ENCODE results near the gene OPHN1. TPM values are rescaled to one million over a fixed set of nuclear protein-coding genes. Genes with fewer than 3 reads are reported as not detected.
"Not testable (repeated sequence)": the region's sequence is repeated elsewhere in the genome, so short reads cannot be mapped to it uniquely, and the experiment has no call there.

OPHN1 gene
- total RNA-seq, 1 experiment from 2014 or later: 4.0 TPM

DNA sequence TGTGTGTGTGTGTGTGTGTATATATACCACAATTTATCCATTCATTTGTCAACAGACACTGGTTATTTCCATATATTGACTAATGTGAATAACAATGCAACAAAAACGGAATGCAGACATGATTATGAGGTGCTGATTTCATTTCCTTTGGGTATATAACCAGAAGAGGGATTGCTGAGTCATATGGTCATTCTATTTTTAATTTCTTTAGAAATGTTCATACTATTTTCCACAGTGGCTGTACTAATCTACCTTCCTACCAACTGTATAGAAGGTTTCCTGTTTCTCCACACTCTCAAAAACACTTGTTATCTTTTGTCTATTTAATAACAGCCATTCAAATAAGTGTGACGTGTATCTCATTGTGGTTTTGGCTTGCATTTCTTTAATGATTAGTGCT, 269.9 kb downstream of the OPHN1 start:
- DNase-seq (ENCODE audit: low spot score): peak; percentile 16

DNA sequence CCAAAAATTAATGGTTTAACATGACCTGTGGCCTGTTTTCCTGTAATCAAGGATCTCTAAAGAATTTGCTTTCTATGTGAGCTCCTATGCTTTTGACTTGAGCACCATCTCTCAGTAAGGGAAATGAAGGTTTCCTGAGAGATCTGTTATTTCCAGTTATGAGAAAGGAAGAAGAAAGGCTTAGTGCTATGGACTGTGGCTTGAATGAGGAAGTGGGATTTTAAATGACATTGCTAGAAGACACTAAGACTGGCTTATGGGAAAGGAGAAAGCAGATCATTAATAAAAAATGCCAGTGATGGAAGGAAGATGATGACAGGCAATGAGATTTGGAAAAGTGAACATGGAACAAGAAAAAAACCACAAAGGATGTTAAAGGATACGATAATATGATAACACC, 285.4 kb downstream of the OPHN1 start:
- DNase-seq (ENCODE audit: low spot score): no peak

DNA sequence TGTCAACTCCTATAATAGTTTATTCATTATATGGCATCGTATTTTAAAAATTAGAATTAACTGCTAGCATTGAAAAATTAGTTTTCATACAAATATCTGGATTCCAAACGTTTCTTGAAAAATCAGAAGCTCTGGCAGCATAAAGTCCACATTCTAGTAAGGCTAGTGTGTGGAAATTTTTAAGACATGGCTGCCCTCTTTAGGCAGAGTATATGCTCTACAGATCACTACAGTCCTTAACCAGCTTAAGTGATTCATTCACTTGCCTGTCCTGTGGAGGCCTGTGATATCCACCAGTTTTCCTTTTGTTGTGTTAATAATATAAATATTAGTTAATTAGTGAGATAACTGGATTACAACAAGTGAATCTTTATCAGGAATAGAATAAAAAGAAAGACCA, 287.2 kb downstream of the OPHN1 start:
- peak; percentile 33 for DNase-seq (ENCODE audit: low spot score)

DNA sequence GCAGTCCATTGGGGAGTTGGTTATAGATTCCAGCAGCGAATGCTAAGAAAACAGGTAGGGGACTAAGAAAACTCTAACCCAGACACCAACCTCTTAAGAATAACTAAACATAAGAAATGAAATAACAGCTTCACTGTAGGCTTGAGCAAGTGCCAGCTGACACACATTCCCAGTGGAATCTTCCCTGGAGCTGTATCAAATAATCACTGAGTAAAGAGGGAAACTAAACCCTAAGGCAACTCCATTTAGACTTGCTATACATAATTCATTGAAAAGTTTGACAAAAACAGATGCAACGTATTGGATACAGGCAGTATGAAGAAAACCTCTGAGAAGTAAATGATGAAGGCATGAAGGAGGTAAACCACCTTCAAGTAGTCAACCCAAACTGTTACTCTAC, 293.5 kb downstream of the OPHN1 start:
- DNase-seq (ENCODE audit: low spot score): no peak

DNA sequence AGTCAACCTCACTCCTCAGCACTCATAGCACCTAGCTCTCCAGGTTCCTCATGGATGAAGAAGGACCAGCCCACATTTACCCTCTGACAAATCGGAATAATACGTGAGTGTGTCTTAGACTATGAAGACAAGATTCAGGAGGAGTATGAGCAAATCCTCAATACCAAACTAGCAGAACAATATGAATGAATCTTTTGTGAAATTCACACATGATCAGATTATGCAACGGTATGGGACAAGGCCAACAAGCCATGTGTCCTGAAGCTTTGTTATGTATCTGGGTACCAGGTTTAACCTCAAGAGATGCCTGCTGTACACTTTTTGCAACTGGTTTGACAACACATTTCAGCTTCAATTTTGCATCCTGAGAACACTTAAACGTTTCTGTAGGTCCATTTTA, 300.1 kb downstream of the OPHN1 start:
- DNase-seq (ENCODE audit: low spot score): no peak

DNA sequence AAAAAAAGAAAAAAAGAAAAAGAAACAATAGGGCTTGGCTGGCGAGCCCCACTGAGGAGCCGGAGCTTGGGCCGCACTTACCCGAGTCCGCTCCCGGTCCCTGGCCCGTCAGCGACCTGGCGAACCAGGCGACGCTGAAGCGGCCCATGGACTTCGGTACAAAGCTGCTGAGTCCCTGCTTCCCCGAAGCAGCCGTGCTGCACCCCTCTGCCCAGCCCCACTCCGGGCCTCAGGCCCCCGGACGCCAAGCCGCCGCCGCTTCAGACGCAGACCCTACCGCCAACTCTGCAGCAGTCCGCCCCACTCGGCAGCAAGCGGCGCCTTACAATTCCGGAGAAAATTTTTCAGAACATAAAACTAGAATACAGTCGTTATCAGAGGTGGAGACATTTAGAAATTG, 300.5 kb downstream of the OPHN1 start:
- DNase-seq (ENCODE audit: low spot score): no peak

DNA sequence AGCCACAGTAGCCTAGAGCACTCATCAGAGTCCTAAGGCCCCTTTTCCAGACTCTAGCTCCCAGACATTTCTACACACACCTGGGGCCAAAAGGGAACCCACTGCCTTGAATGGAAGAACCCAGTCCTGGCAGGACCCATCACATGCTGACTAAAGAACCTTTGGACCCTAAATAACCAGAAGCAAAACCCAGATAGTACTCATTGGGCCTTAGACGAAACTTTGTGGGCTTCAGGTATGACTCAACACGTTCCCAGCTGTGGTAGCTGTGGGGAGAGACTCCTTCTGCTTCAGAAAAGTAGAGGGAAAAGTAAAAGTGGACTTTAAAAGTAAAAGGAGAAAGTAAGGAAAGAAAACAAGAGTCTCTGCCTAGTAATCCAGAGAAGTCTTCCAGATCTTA, 311.5 kb downstream of the OPHN1 start:
- no peak for DNase-seq (ENCODE audit: low spot score)

DNA sequence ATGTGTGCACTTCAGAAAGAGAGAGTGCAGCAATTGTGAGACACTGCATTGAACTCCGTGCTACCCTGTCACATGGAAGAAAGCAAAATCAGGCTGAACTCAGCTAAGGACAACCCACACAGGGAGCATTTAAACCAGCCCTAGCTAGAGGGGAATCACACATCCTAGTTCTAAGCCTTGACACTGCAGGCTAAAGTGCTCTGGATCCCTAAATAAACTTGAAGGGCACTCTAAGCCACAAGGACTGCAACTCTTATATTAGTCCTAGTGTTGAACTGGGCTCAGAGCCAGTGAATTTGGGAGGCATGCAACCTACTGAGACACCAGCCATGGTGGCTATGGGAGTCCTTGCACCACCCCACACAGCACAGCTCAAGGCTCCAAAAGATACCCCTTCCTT, 311.9 kb downstream of the OPHN1 start:
- DNase-seq (ENCODE audit: low spot score): no peak

DNA sequence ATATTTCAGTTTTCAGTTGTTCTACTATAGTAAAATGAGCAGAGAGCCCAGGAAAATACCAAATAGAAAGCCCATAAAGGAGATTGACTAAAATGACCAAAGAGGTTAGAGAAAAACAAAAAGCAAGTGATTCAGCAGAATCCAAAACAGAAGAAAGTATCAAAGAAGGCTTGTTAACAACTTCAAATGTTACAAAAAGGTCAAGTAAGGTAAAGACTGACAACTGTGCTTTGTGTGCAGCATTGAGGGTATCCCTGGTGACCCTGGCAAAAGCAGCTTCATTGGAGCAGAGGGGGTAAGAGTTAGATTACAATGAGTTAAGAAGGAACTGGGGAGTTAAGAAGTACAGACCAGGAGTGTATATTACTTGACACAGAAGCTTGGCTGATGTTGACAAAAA, 317.9 kb downstream of the OPHN1 start:
- no peak for DNase-seq (ENCODE audit: low spot score)

DNA sequence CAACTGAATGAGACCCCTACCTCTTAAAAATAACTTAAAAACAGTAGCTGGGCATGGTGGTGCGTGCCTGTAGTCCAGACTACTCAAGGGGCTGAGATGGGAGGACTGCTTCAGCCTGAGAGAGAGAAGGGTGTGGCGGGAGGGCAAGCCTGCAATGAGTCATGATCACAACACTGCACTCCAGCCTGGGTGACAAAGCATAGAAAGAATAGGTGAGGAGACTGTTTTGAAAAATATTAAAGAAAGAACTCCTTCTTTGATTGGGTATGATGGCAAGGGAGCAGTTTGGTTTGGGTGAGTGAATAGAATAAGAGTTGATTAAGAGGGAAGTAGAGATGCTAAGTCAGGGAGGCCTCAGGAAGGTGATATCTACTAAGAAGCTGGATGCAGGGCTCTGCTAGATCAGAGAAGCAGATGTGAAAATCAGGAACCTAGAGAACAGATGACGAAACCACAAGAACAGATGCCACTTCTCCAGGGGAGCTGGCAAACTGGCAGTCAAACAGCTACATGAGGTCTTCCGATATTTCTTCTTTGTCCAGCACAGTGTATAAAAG, 318.6 kb downstream of the OPHN1 start:
- DNase-seq (ENCODE audit: low spot score): peak; percentile 49

DNA sequence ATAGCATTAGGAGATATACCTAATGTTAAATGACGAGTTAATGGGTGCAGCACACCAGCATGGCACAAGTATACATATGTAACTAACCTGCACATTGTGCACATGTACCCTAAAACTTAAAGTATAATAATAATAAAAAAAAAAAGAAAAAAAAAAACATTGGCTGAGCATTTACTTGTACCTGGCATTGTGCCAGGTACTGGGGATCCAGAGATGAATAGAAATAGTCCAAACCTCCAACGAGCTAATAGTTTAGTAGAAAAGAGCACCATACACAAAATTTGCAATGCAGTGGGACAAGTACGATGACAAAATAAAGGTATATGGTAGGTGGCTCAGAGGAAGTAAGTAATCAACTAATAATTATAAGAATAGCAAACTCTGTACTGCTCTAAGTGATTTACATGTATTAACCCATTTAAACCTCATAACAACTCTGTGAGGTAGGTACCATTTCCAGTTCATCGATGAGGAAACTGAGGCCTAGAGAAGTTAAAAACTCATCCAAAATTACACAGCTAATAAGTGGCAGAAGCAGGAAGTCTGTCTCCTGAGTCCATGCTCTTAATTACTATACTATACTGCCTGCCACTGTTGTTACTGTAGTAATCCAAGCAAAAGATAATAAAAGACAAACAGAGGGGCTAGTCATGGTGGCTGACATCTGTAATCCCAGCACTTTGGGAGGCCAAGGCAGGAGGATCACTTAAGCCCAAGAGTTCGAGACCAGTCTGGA, 319.3 kb downstream of the OPHN1 start:
- no peak for DNase-seq (ENCODE audit: low spot score)

DNA sequence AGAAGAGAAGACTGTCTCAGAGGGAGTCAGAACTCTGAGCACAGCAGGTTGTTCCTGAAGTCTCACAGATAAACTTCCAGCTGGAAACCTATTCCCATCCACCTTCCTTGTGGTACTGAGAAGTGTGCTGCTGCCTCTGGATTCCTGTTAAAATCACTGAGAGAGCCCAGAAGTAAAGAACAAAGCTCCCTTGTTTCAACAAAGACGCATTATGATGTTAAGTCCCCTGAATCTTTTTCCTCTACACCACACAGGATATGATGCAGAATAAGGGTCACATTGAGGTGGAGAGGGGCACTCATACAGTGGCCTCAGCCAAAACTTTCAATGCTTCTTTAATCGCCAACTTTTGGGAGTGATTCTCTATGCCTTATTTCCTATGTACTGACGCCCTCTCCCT, 321.0 kb downstream of the OPHN1 start:
- DNase-seq (ENCODE audit: low spot score): peak; percentile 10

DNA sequence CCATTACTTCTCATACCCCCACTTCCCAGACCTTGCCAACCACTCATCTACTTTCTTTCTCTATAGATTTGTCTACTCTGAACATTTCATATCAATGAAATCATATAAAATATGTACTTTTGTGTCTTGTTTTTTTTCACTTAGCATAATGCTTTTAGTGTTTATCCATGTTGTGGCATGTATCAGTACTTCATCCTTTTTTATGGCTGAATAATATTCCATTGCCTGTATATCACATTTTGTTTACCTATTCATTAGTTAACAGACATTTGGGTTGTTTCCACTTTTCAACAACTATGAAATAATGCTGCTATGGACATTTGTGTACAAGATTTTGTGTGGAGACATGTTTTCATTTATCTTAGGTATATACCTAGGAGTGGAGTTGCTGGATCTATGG, 324.1 kb downstream of the OPHN1 start:
- no peak for DNase-seq (ENCODE audit: low spot score)

DNA sequence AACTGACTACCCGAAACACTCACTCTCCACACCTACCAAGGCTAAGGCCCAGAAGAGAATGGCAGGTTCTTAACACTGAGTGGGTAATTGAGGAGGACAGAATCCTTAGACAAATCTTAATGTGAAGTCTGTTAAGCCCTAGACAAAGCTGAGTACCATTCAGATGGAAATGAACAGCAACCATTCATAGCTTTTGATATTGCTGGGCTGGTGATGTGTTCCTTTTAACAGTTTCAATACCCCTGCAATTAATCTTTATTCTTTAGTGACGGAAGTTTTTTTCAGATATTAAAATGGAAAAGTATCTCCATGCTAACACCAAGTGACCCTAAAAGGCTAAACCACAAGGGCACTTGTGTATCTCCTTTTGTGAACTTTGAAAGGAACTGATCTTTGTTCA, 334.9 kb downstream of the OPHN1 start:
- no peak for DNase-seq (ENCODE audit: low spot score)

DNA sequence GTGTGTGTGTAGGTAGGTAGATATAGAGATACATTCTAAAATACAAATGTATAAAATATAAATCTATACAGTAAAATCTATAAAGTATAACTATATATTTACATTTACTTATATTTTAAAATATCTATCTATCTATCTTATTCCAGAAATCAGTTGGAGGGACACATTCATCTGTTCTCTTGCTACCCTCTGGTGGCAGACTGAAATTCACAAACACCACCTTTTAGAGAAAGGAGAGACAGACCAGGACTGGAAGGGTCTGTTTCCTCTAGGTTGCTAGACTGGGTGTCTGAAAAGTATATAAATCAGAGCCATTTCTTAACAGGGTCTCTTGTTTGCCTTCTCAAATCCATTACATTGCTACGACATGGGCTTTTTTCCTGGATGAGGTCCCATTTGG, 343.0 kb downstream of the OPHN1 start:
- no peak for DNase-seq (ENCODE audit: low spot score)

DNA sequence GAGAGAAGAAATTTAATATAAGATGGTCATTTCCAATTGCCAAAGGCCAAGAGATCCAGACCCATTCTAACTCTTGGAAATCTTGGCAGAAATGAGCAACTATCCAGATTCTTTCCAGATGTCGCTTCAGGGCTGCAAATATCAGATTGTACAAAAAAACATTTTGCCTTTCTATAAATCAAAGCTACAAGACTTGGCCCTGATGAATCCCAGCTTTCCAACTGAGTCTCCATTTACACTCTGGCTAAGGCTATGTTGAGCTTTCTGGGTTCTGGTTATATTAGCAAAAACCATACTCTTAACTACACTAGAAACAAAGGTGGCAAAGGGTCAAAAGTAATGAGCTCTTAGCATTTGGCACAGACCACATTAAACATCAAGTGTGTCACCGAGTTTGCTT, 345.8 kb downstream of the OPHN1 start:
- DNase-seq (ENCODE audit: low spot score): no peak

DNA sequence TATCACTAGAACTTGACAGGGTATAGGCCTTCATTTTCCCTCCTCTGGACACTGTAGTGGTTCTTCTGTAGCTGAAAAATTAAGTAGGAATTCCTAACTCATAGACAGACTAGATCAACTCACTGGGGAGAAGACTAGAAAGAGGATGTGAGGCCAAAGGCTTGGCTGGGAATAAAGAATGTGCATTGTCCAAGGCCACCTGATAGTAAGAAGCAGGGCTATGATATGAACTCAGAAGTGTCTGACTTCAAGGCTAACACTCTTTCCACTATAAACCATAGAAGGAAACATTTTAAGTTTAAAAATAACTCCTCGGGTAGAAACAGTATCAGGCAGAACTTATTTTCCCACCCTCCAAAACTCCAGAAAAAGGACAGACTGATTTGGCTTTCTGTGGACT, 346.6 kb downstream of the OPHN1 start:
- no peak for DNase-seq (ENCODE audit: low spot score)

DNA sequence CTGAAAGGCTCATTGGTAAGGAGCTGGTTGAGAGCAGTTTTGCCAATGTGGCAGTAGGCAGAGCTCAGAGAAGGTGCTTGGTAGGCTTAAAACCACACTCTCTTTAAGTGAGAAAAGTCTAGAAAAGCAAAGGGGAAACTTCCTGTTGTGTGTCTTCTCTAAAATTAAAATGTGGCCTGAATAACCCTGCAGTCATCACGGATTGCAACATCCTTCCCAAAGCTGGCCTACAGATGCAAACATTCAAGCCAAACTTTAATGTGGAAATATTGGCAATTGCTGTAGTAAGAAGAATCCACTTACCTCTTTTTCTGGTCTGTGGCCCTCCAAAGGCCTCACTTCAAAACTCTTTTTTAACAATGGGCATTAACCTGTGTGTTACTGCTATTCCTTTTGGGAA, 348.5 kb downstream of the OPHN1 start:
- DNase-seq (ENCODE audit: low spot score): no peak

DNA sequence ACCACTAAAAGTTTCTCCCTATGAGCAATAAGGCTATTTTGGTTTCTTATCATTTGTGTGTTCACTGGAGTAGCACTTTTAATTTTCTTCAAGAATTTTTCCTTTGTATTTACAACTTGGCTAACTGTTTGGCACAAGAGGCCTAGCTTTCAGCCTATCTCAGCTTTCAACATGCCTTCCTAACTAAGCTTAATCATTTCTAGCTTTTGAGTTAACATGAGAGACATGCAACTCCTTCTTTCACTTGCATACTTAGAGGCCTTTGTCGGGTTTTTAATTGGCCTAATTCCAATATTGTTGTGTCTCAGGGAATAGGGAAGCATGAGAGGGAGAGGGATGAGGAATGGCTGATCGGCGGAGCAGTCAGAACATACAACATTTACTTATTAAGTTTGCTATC, 349.8 kb downstream of the OPHN1 start:
- no peak for DNase-seq (ENCODE audit: low spot score)

DNA sequence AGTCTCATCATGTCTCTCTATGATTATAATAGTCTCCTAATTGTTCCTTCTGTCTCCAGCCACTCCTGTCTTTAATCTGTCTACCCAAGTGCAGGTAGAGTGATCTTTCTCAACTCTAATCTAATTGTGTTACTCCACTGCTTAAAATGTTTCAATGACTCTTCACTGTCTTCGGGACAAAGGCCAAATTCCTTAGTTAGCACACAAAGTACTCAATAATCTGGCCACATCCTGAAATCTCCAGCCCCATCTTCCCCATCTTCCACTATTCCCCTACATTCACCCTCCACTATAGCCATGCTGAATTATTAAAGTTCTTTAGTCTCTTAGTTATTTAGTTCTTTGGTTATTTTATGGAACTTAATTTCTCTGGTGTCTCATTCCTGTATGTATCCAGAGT, 353.3 kb downstream of the OPHN1 start:
- no peak for DNase-seq (ENCODE audit: low spot score)

DNA sequence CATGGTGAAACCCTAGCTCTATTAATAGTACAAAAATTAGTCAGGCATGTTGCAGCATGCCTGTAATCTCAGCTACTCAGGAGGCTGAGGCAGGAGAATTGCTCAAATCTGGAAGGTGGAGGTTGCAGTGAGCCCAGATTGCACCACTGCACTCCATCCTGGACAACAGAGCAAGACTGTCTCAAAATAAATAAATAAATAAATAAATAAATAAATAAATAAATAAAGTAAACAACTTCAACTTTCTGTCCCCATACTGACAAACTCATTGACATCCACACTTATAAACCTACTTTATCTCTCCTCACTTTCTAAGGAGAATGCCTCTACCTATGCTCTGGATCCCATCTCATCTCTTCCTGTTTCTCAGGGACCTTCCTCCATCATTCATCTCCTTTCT, 354.5 kb downstream of the OPHN1 start:
- DNase-seq (ENCODE audit: low spot score): not testable (repeated sequence)

DNA sequence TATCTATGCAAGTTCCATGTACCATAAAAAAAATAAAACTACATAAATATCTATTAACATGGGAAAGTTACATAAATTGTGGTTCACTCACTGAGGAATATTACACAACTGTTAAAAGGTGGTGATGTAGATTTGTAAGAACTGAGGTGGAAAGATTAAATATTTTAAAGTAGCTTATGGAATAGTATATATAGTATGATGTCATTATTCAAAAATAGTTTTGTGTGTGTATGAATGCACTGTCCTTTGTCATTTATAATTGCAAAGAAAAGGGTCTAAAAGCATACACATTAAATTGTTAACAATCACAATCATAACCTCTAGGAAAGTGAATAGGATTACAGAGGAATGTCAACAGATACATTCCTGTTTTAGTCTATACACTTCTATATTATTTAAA, 355.9 kb downstream of the OPHN1 start:
- DNase-seq (ENCODE audit: low spot score): no peak

DNA sequence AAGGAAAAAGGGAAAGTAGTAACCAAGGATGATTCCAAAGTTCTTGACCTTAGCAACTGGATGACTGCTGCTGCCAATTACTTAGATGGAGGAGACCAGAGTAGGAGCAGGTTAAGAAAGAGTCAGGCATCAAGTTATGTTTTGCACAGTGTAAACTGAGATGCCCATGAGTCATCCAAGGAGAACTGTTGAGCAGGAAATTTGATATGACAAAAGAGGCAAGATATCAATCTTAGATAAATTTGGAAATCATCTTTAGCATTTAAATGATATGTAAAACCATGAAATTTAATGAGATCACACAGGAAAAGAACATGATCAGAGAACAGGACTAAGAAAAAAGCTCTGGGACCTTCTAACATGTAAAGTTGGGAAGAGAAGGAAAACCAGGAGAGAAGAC, 361.3 kb downstream of the OPHN1 start:
- DNase-seq (ENCODE audit: low spot score): no peak

DNA sequence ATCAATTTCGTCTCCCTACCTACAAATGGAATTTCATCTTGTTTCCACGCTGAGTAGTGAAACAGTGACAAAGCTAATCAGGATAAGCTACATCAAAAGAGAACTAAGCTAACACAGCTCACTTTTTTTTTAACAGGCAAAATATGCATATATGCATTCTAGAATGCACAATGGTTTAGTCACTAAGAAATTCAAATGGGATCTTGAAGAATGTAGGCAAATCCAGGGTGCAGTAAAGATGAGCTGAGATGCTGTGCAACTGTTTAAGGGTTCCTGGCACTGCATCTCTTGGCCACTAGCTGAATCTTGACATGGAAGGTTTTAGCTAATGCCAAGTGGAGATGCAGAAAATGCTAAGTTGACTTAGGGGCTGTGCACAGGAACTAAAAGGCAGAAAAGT, 363.2 kb downstream of the OPHN1 start:
- DNase-seq (ENCODE audit: low spot score): not testable (repeated sequence)
